Measurements from ENCODE around the gene SLC25A40.
A peak's percentile ranks its signal among the peaks of the same experiment; 100 is the strongest.

SLC25A40 gene

DNA sequence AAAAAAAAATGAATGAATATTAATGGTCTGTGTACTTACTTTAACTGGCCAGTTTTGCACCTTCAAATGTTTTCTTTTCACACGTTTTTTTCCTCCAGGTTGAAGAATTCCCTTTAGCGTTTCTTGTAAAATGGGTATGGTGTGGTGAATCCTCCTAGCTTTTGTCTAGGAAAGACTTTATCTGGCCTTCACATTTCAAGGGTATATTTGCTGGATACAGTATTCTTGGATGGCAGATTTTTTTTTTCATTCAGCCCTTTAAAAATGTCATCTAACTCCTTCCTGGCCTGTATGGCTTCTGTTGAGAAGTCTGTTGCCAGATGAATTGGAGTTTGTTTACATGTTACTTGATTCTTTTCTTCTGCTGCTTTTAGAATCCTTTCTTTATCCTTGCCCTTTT lies 10.1 kb downstream of the SLC25A40 start:
- no peak overlapping the region for H3K4me3 ChIP-seq (ENCODE audit: low read depth, low read length)
- DNase-seq (ENCODE audit: low read depth): no peak
- TF ChIP-seq, protein P1, sequence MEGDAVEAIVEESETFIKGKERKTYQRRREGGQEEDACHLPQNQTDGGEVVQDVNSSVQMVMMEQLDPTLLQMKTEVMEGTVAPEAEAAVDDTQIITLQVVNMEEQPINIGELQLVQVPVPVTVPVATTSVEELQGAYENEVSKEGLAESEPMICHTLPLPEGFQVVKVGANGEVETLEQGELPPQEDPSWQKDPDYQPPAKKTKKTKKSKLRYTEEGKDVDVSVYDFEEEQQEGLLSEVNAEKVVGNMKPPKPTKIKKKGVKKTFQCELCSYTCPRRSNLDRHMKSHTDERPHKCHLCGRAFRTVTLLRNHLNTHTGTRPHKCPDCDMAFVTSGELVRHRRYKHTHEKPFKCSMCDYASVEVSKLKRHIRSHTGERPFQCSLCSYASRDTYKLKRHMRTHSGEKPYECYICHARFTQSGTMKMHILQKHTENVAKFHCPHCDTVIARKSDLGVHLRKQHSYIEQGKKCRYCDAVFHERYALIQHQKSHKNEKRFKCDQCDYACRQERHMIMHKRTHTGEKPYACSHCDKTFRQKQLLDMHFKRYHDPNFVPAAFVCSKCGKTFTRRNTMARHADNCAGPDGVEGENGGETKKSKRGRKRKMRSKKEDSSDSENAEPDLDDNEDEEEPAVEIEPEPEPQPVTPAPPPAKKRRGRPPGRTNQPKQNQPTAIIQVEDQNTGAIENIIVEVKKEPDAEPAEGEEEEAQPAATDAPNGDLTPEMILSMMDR (IDR thresholded peaks at IDR 0.05; ENCODE audit: control insufficient read depth, extremely low read depth, insufficient read depth): no peak

DNA sequence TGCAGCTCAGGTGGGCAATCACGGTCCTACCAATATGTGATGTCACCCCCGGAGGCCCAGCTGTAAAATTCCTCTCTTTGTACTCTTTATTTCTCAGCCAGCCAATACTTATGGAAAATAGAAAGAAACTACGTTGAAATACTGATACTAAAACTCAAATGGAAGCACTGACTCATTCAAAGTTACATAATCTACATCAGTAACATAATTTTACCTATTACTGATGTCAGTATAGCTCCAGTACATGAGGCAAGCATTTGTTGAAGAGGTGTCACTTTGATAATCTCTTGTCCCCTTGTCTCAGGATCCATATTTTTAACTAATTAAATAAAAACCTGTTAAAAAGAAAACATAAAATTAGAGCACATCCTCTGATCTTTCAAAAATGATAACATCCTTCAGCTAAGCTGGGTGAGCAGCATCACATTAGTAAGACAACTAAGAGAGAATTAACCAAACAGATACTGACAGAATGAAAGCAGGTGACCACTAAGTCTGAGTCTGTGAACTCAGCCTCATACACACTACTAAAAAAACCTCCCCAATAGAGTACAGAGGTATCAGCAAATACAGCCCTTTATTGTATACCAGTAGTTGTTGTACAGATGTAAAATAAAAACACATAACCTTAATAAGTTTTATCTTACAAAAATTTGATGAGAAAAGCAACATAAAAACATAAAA lies 17.6 kb downstream of the SLC25A40 start:
- H3K4me3 ChIP-seq (ENCODE audit: low read depth, low read length): no peak overlapping the region
- no peak for DNase-seq (ENCODE audit: low read depth)
- TF ChIP-seq, protein P1 (IDR thresholded peaks at IDR 0.05; ENCODE audit: control insufficient read depth, extremely low read depth, insufficient read depth): no peak

- no peak for DNase-seq (ENCODE audit: low read depth)
- TF ChIP-seq, protein P1 (IDR thresholded peaks at IDR 0.05; ENCODE audit: control insufficient read depth, extremely low read depth, insufficient read depth): no peak
- no peak overlapping the region for H3K4me3 ChIP-seq (ENCODE audit: low read depth, low read length)
These were observed 22.8 kb downstream of the SLC25A40 start for GRCh38 chr7:87853237-87853864.

- no peak for DNase-seq (ENCODE audit: low read depth)
- H3K4me3 ChIP-seq (ENCODE audit: low read depth, low read length): no peak overlapping the region
- TF ChIP-seq, protein P1 (IDR thresholded peaks at IDR 0.05; ENCODE audit: control insufficient read depth, extremely low read depth, insufficient read depth): no peak
These were observed 23.9 kb downstream of the SLC25A40 start for GRCh38 chr7:87852306-87852705.

DNA sequence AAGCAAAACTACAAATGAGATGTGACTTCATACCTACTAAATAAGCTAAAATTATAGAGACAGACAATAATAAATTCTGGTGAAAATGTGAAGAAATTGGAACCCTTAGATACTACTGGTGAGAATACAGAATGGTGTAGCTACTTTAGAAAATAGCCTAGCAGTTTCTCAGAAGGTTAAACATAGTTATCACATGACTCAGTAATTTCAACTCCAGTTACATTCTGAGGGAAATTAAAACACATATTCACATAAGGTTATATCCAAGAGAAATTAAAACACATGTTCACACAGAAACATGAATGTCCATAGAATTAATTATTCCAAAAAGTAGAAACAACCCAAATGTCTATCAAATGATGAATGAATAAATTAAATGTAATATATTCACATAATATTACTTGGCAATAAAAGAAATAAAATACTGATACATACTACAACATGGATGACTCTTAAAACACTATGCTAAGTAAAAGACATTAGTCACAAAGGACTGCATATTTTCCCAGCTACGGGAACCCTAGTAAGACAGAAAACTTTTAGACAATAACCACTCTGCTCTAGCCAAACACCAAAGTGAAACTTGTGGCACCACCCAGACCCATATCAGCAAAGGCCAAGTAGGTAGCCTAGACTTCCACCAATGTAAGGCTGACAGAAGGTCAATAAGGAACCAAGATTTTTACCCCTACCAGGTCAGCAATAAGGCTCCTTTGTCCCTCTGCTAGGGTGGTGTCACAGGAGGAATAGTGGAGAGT lies 25.1 kb downstream of the SLC25A40 start:
- no peak overlapping the region for H3K4me3 ChIP-seq (ENCODE audit: low read depth, low read length)
- no peak for DNase-seq (ENCODE audit: low read depth)
- TF ChIP-seq, protein P1 (IDR thresholded peaks at IDR 0.05; ENCODE audit: control insufficient read depth, extremely low read depth, insufficient read depth): no peak

DNA sequence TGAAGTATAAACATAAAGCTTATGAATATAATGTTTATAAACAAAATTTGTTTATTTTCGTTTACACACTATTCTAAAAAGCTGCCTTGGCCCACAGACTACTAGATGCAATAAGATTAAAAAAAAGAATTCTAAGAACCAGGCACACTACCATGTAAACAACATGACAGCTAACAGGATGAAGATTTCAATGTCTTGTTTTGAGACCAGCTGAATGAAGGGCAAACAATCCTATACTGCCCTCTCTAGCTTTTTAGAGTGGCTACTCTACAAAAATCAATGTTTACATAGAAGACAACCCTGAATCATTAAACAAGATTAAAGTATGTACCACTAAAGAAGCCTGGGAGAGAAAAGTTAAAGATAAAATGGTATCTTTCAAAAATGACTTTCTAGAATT lies 38.6 kb downstream of the SLC25A40 start:
- TF ChIP-seq, protein P1 (IDR thresholded peaks at IDR 0.05; ENCODE audit: control insufficient read depth, extremely low read depth, insufficient read depth): 0 out of 2 replicates have a peak, but pooled peaks have one; percentile 13
- no peak overlapping the region for H3K4me3 ChIP-seq (ENCODE audit: low read depth, low read length)
- no peak for DNase-seq (ENCODE audit: low read depth)

Measured in LNCaP clone FGC (cell line).